ENCODE data around the gene METTL17. TPM values are rescaled to one million over a fixed set of nuclear protein-coding genes. Genes with fewer than 3 reads are reported as not detected.

Gene METTL17
- total and polyA plus RNA-seq, 2 of the 8 experiments (the other 6 are each of a cell fraction or from before 2014, with no cell fraction given): 73.8 to 138 TPM

DNA sequence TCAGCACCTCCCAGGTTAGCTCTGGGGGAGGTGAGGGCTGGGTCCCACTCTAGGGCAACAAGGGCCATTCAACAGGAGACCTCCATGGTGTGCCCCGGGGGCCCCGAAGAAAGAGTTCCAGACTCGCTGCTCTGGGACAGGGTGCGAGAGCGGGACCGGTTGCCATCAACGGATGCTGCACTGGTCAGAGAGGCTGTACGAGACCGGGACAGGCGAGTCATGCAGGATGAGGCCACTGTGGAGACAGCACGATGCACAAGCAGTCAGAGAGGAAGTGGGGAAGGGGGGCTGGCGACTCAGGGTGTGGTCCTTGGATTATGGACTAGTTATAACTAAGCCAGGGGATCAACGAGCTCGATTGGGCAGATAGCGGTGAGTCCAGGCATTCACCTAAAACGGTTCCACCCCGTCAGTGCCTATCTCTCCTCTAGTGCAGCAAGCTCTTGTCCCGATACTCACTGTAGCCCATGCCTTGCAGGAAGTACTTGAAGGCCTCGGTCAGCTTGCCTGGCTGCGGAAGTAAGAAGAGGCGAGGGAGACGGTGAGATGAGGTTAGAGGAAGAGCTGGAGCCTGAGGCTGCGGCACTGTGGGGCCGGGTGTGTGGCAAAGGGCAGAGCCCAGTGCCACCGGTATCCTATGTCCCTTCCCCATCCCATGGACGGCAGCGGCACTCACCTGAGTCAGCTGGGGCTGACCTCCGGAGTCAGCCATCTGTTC, 27.9 kb downstream of the METTL17 start (continued):
- TF ChIP-seq SIX5 (IDR thresholded peaks at IDR 0.05; ENCODE audit: low read depth, low read length): no peak
- TF ChIP-seq PHF8 (conservative IDR thresholded peaks at IDR 0.05; ENCODE audit: low read depth, low read length): no peak
- TF ChIP-seq POLR2A (IDR thresholded peaks at IDR 0.05; ENCODE audit: control extremely low read depth in 1 of 2, low read depth in 2 of 2, low read length in 2 of 2): no peak
- no peak for TF ChIP-seq RAD21 (IDR thresholded peaks at IDR 0.05 in 1 of 2, conservative IDR thresholded peaks at IDR 0.05 in 1 of 2; ENCODE audit: low read depth in 2 of 2, low read length in 2 of 2)
